Erythroblast (primary cell): ENCODE data around the gene LRFN2.

Source experiments
- GATA1 ChIP-seq: IDR thresholded peaks from 2 replicates; pipeline ENCODE4 v1.6.1; 2011; ENCODE audit warnings: low read depth, mild to moderate bottlenecking, control low read depth, low read length, moderate library complexity
- POLR2A ChIP-seq: IDR thresholded peaks from 2 replicates; pipeline ENCODE4 v1.6.1; 2011; ENCODE audit warnings: mild to moderate bottlenecking, low read length

GRCh38 chr6:40517654-40518053, 69.5 kb downstream of the LRFN2 start:
- TF ChIP-seq POLR2A (no peak), GATA1 (no peak)
